ENCODE results near the gene AFF3. TPM values are rescaled to one million over a fixed set of nuclear protein-coding genes. Genes with fewer than 3 reads are reported as not detected.

AFF3 gene
- total RNA-seq, 3 donors from 2014 or later (not counting 1 experiment from before 2014, with no cell fraction given), result 4.6 to 9.6 (median 5.6) TPM

- no peaks in the 10 kb centered on the region for H3K9me3 Mint-ChIP-seq
- WGBS (ENCODE audit: insufficient coverage), result 97% methylated on average over 2 of the region's 2 CpGs
- TF ChIP-seq CTCF (IDR thresholded peaks at IDR 0.05), result no peak
- H3K4me1 ChIP-seq (ENCODE audit: control insufficient read depth, insufficient read depth, low read length), result no peaks in the 10 kb centered on the region
- no peaks in the 10 kb centered on the region for H3K36me3 ChIP-seq (ENCODE audit: control insufficient read depth, insufficient read depth, low read length)
- H3K27me3 ChIP-seq (ENCODE audit: control insufficient read depth, insufficient read depth, low read length), result no peaks in the 10 kb centered on the region
- H3K36me3 Mint-ChIP-seq, result no peaks in the 10 kb centered on the region
- no peaks in the 10 kb centered on the region for H3K9me3 ChIP-seq (ENCODE audit: control insufficient read depth, insufficient read depth, low read length)
- H3K4me1 Mint-ChIP-seq, result no peaks in the 10 kb centered on the region
- DNase-seq (no peak), ATAC-seq (no peak)
- H3K4me3 Mint-ChIP-seq, result no peak overlapping the region
- no peak overlapping the region for H3K4me3 ChIP-seq (ENCODE audit: low read length)
- no peaks in the 10 kb centered on the region for H3K27me3 Mint-ChIP-seq (ENCODE audit: low read depth in 2 of 2)
- H3K27ac Mint-ChIP-seq, result no peak overlapping the region
- no peak overlapping the region for H3K27ac ChIP-seq (ENCODE audit: low read length)
- intact Hi-C loops (cut with micrococcal nuclease), result no loop called here
These were observed 496.4 kb downstream of the AFF3 start for GRCh38 chr2:99645960-99646359.

- DNase-seq, result no peak
- intact Hi-C loops (cut with micrococcal nuclease), result no loop called here
- no peak overlapping the region for H3K27ac ChIP-seq (ENCODE audit: low read length)
- 92% methylated on average over 5 of the region's 5 CpGs for WGBS (ENCODE audit: insufficient coverage)
- Mint-ChIP-seq H3K9me3 (no peaks in the 10 kb centered on the region), H3K27me3 (ENCODE audit: low read depth in 2 of 2) (no peaks in the 10 kb centered on the region), H3K4me1 (no peaks in the 10 kb centered on the region), H3K4me3 (no peak overlapping the region), H3K27ac (no peak overlapping the region), H3K36me3 (no peaks in the 10 kb centered on the region)
- H3K27me3 ChIP-seq (ENCODE audit: control insufficient read depth, insufficient read depth, low read length), result no peaks in the 10 kb centered on the region
- no peak for TF ChIP-seq CTCF (IDR thresholded peaks at IDR 0.05)
- no peaks in the 10 kb centered on the region for H3K4me1 ChIP-seq (ENCODE audit: control insufficient read depth, insufficient read depth, low read length)
- no peaks in the 10 kb centered on the region for H3K9me3 ChIP-seq (ENCODE audit: control insufficient read depth, insufficient read depth, low read length)
- H3K4me3 ChIP-seq (ENCODE audit: low read length), result no peak overlapping the region
- H3K36me3 ChIP-seq (ENCODE audit: control insufficient read depth, insufficient read depth, low read length), result no peaks in the 10 kb centered on the region
- no peak for ATAC-seq
These were observed 498.0 kb downstream of the AFF3 start for GRCh38 chr2:99644419-99644787.

GRCh38 chr2:99643787-99644418 lies 498.5 kb downstream of the AFF3 start:
- no peaks in the 10 kb centered on the region for H3K27me3 Mint-ChIP-seq (ENCODE audit: low read depth in 2 of 2)
- ATAC-seq (no peak), DNase-seq (no peak)
- Histone ChIP-seq H3K27me3 (ENCODE audit: control insufficient read depth, insufficient read depth, low read length) (no peaks in the 10 kb centered on the region), H3K9me3 (ENCODE audit: control insufficient read depth, insufficient read depth, low read length) (no peaks in the 10 kb centered on the region), H3K4me3 (ENCODE audit: low read length) (no peak overlapping the region), H3K4me1 (ENCODE audit: control insufficient read depth, insufficient read depth, low read length) (no peaks in the 10 kb centered on the region), H3K36me3 (ENCODE audit: control insufficient read depth, insufficient read depth, low read length) (no peaks in the 10 kb centered on the region), H3K27ac (ENCODE audit: low read length) (no peak overlapping the region)
- no peak overlapping the region for H3K4me3 Mint-ChIP-seq
- H3K4me1 Mint-ChIP-seq, result no peaks in the 10 kb centered on the region
- intact Hi-C loops (cut with micrococcal nuclease), result no loop called here
- TF ChIP-seq CTCF (IDR thresholded peaks at IDR 0.05), result no peak
- no peaks in the 10 kb centered on the region for H3K36me3 Mint-ChIP-seq
- WGBS (ENCODE audit: insufficient coverage), result 94% methylated on average over 9 of the region's 9 CpGs
- H3K9me3 Mint-ChIP-seq, result no peaks in the 10 kb centered on the region
- no peak overlapping the region for H3K27ac Mint-ChIP-seq

GRCh38 chr2:99641999-99642398 lies 500.4 kb downstream of the AFF3 start:
- no peaks in the 10 kb centered on the region for H3K36me3 ChIP-seq (ENCODE audit: control insufficient read depth, insufficient read depth, low read length)
- no peaks in the 10 kb centered on the region for H3K9me3 Mint-ChIP-seq
- no peak overlapping the region for H3K4me3 ChIP-seq (ENCODE audit: low read length)
- DNase-seq (no peak), ATAC-seq (no peak)
- H3K27me3 Mint-ChIP-seq (ENCODE audit: low read depth in 2 of 2), result no peaks in the 10 kb centered on the region
- no peaks in the 10 kb centered on the region for H3K9me3 ChIP-seq (ENCODE audit: control insufficient read depth, insufficient read depth, low read length)
- no peak overlapping the region for H3K27ac ChIP-seq (ENCODE audit: low read length)
- intact Hi-C loops (cut with micrococcal nuclease), result no loop called here
- no peak overlapping the region for H3K27ac Mint-ChIP-seq
- H3K4me1 Mint-ChIP-seq, result no peaks in the 10 kb centered on the region
- no peaks in the 10 kb centered on the region for H3K4me1 ChIP-seq (ENCODE audit: control insufficient read depth, insufficient read depth, low read length)
- TF ChIP-seq CTCF (IDR thresholded peaks at IDR 0.05), result no peak
- H3K4me3 Mint-ChIP-seq, result no peak overlapping the region
- no peaks in the 10 kb centered on the region for H3K36me3 Mint-ChIP-seq
- no peaks in the 10 kb centered on the region for H3K27me3 ChIP-seq (ENCODE audit: control insufficient read depth, insufficient read depth, low read length)
- 100% methylated on average over 2 of the region's 4 CpGs for WGBS (ENCODE audit: insufficient coverage)

All from natural killer cell (primary cell).